ENCODE measurements around the gene IER2. TPM values are rescaled to one million over a fixed set of nuclear protein-coding genes. Genes with fewer than 3 reads are reported as not detected.
"Not testable (repeated sequence)": the region's sequence is repeated elsewhere in the genome, so short reads cannot be mapped to it uniquely, and the experiment has no call there.

The IER2 gene
- total RNA-seq, 2 donors from 2014 or later = 85.9 to 140 TPM

DNA sequence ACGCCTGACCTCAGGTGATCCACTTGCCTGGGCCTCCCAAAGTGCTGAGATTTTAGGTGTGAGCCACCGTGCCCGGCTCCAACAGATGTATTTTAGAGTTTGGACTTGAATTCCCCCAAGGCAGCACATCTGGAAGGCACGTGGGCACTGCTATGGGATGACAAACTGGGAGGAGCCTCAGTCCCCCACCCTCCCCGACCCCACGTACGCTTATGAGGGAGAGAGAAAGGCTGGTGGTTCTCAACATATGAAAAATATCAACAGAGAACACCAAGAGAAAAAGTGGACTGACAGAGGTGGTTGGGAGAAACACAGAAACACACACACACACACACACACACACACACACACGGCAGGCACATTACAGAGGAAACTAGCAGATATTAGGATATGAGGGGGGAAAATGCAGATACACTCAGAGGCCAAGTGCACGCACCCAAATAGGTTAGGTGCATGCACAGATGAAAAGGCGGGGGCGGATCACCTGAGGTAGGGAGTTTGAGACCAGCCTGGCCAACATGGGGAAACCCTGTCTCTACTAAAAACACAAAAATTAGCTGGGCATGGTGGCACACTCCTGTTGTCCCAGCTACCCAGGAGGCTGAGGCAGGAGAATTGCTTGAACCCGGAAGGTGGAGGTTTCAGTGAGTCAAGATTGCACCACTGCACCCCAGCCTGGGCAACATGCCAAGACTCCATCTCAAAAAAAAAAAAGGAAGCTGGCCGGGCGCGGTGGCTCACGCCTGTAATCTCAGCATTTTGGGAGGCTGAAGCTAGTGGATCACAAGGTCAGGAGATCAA, 3.2 kb upstream of the IER2 start:
- Mint-ChIP-seq H3K4me3 (no peak overlapping the region), H3K27me3 (no peaks in the 10 kb centered on the region), H3K27ac (no peak overlapping the region), H3K36me3 (ENCODE audit: low read depth) (peaks cover 37% of the 10 kb centered on the region), H3K9me3 (no peaks in the 10 kb centered on the region), H3K4me1 (peaks cover 12% of the 10 kb centered on the region)
- no peak for ATAC-seq (replicated peaks)

GRCh38 chr19:13149173-13149627, 1.0 kb upstream of the IER2 start:
- H3K36me3 Mint-ChIP-seq (ENCODE audit: low read depth) = peaks cover 53% of the 10 kb centered on the region
- H3K4me3 Mint-ChIP-seq = peak overlapping the region; percentile 99
- not testable (repeated sequence) for H3K27me3 Mint-ChIP-seq; H3K9me3 Mint-ChIP-seq; ATAC-seq (replicated peaks)
- peaks cover 10% of the 10 kb centered on the region for H3K4me1 Mint-ChIP-seq
- H3K27ac Mint-ChIP-seq = peak overlapping the region; percentile 41

DNA sequence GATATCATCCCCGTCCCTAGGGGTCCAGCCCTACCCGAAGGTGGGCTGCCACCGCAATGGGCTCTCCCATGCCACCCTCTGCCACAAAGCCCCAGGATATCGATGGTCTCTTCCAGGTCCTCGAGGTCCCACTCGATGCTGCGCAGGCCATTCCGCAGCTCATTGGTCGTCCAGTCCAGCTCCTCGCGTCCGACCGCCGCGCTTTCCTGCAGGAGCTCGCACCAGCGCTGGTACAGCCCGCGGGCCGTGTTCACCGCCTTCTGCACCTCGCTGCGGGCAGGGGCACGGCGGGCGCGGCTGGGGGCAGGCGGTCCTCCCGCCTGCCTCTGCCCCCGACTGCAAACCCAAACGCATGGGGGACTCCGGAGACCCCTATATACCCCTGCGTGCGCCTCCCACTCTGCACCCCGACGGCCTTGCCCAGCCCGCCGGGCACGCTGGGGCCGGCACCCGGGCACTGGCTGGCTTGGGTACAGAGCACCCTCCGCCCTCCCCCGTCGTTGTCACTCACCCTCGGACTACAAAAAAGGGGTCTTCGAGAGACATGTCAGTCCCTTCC, 504 bp upstream of the IER2 start:
- ATAC-seq (replicated peaks) = no peak
- Mint-ChIP-seq H3K9me3 (no peaks in the 10 kb centered on the region), H3K27ac (peak overlapping the region; percentile 99), H3K27me3 (no peaks in the 10 kb centered on the region), H3K4me3 (peak overlapping the region; percentile 99), H3K4me1 (peaks cover 10% of the 10 kb centered on the region), H3K36me3 (ENCODE audit: low read depth) (peaks cover 57% of the 10 kb centered on the region)

DNA sequence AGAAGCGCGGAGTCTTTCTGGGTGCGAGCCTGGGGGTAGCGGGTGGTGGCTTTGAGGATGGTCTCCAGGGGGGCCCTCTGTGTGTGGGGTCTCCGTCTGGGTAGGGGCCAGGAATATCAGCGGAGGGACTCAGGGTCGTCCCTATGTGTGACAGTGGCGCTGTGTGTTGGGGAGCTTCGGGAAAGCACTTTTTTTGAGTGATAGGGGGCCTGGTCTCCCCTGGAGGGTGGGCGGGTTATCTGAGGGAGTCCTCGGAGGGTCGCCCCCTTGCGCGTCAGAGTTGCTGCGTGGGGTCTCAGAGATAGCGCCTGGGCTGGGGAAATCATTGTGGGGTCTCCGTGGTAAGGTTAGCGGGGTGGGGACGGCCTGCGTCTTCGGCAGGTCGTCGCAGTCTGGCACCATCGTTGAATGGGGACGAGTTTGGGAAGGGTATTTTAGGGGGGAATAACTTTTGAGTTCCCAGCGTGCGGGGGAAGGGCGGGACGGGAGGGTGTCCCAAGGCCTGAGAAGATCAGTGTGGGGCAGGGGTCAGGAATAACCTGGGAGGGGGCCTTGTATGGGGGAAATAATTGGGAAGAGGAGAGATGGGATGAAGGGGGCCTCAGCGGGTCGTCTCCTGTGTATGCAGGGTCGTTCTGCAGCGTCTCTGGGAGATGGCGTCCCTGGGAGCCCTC, 857 bp downstream of the IER2 start:
- H3K27me3 Mint-ChIP-seq = no peaks in the 10 kb centered on the region

GRCh38 chr19:13151605-13152355, 1.6 kb downstream of the IER2 start:
- ATAC-seq (replicated peaks) = peak; percentile 62
- H3K4me3 Mint-ChIP-seq = peak overlapping the region; percentile 99
- H3K9me3 Mint-ChIP-seq = no peaks in the 10 kb centered on the region
- H3K27me3 Mint-ChIP-seq = no peaks in the 10 kb centered on the region
- H3K27ac Mint-ChIP-seq = peak overlapping the region; percentile 99
- H3K36me3 Mint-ChIP-seq (ENCODE audit: low read depth) = peaks cover 70% of the 10 kb centered on the region
- H3K4me1 Mint-ChIP-seq = peaks cover 15% of the 10 kb centered on the region

More for the DNA sequence above, 857 bp downstream of the IER2 start:
- peak overlapping the region; percentile 99 for H3K27ac Mint-ChIP-seq
- peak overlapping the region; percentile 99 for H3K4me3 Mint-ChIP-seq
- peaks cover 70% of the 10 kb centered on the region for H3K36me3 Mint-ChIP-seq (ENCODE audit: low read depth)
- peaks cover 10% of the 10 kb centered on the region for H3K4me1 Mint-ChIP-seq
- H3K9me3 Mint-ChIP-seq = no peaks in the 10 kb centered on the region
- peak; percentile 7 for ATAC-seq (replicated peaks)

DNA sequence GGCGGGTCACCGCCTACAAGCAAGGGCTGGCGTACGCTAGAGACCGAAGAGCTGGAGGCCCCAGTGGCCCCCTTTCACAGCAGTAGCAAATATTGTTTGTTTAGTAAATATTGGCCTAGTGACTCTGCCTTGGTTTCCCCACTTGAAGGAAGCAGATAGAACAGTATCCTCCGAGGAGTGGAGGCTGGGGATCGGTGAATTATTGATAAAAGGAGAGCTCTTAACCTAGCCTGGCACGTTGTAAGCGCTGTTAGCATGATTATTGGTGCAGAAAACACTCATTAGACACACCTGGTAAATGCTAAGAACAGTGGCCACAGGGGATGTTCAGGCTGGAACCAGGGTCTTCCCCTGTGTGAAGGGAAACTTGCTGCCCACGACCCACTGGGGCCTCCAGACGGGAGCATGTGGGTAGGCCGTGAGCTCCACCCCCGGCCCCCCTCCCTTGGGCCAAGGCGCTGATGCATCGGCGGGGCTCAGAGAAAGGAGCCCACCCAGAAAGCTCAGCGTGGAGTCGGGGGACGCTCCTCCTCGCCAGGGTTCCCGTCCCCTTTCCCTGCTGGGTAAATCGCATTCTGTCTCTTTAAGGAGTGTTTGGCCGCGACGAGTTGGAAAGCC, 2.3 kb downstream of the IER2 start:
- H3K4me1 Mint-ChIP-seq = peaks cover 14% of the 10 kb centered on the region
- peak overlapping the region; percentile 99 for H3K27ac Mint-ChIP-seq
- peak; percentile 31 for ATAC-seq (replicated peaks)

DNA sequence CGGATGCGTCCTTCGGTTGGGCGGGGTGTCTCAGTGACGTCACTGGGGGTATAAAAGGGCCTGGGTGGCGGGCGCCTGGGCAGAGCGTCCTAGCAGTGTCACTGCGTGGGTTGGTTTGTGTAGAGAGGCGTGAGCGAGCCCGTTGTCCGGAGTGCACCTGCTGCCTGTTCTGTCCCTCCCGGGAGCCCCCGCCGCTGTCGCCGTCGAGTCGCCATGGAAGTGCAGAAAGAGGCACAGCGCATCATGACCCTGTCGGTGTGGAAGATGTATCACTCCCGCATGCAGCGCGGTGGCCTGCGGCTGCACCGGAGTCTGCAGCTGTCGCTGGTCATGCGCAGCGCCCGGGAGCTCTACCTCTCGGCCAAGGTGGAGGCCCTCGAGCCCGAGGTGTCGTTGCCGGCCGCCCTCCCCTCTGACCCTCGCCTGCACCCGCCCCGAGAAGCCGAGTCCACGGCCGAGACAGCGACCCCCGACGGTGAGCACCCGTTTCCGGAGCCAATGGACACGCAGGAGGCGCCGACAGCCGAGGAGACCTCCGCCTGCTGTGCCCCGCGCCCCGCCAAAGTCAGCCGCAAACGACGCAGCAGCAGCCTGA, 2.9 kb downstream of the IER2 start:
- Mint-ChIP-seq H3K4me3 (peak overlapping the region; percentile 99), H3K9me3 (no peaks in the 10 kb centered on the region), H3K36me3 (ENCODE audit: low read depth) (peaks cover 65% of the 10 kb centered on the region), H3K4me1 (peaks cover 17% of the 10 kb centered on the region), H3K27ac (peak overlapping the region; percentile 99), H3K27me3 (no peaks in the 10 kb centered on the region)
- ATAC-seq (replicated peaks) = peak; percentile 41

More for the DNA sequence above, 2.3 kb downstream of the IER2 start:
- peak overlapping the region; percentile 99 for H3K4me3 Mint-ChIP-seq
- H3K36me3 Mint-ChIP-seq (ENCODE audit: low read depth) = peaks cover 65% of the 10 kb centered on the region
- no peaks in the 10 kb centered on the region for H3K27me3 Mint-ChIP-seq
- no peaks in the 10 kb centered on the region for H3K9me3 Mint-ChIP-seq

- no peak for ATAC-seq (replicated peaks)
- Mint-ChIP-seq H3K27ac (peak overlapping the region; percentile 99), H3K9me3 (no peaks in the 10 kb centered on the region), H3K27me3 (no peaks in the 10 kb centered on the region), H3K36me3 (ENCODE audit: low read depth) (peaks cover 65% of the 10 kb centered on the region), H3K4me3 (peak overlapping the region; percentile 99), H3K4me1 (peaks cover 17% of the 10 kb centered on the region)
These were observed 3.5 kb downstream of the IER2 start for GRCh38 chr19:13153569-13154240.

DNA sequence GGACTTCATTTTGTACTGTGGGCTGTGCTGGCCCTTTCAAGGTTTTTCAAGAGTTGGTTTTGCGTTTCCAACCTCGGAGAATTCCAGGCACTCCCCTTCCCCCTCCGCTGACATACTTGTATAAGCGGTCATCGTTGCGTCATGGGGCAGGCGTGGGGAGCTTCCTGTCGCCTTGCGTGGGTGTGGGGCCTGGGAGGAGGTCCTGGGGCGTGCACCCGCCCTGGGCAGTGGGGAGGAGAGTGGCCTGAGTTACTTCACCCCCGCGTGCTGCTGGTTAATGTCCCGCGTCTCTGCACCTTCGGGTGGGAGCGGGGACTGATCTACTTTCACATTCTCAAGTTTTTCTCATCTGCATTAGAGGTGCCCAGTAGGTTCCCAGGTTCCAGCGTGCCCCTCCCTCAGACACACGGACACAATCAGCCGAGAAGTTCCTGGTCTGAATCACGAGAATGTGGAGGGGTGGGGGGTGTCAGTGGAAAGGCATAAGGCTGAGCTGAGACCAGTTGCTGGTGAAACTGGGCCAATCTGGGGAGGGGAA, 4.1 kb downstream of the IER2 start:
- H3K27me3 Mint-ChIP-seq = no peaks in the 10 kb centered on the region
- ATAC-seq (replicated peaks) = no peak

DNA sequence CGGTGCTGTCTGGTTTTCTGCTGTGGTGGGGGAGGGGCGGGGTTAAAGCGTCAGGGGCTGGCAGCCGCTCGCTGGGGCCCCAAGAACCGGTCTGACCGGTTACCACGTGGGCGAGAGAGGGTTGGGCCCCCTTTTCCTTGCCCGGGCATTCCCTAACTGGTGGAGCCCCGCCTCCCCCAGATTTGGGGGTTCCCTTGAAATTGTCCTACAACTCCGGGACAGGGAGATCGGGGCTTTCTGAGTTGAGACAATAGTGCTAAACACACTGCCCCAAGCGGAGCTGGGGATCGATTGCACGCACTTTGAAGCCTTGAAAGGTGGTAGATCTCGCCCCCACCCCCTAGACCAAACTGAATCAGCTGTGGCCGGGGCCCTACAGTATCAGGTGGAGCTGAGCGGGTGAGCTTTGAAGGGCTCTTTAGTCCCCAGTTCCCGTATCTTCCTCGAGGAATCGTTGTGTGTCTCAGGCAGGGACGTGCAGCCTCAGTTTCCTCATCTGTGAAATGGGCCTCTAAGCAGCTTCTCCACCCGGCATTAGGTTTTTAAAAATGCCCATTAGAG, 4.8 kb downstream of the IER2 start:
- H3K9me3 Mint-ChIP-seq = no peaks in the 10 kb centered on the region
- ATAC-seq (replicated peaks) = peak; percentile 37
- H3K4me1 Mint-ChIP-seq = peaks cover 12% of the 10 kb centered on the region
- no peaks in the 10 kb centered on the region for H3K27me3 Mint-ChIP-seq
- H3K36me3 Mint-ChIP-seq (ENCODE audit: low read depth) = peaks cover 64% of the 10 kb centered on the region
- peak overlapping the region; percentile 99 for H3K4me3 Mint-ChIP-seq
- peak overlapping the region; percentile 99 for H3K27ac Mint-ChIP-seq

More for the DNA sequence above, 4.1 kb downstream of the IER2 start:
- no peaks in the 10 kb centered on the region for H3K9me3 Mint-ChIP-seq
- peak overlapping the region; percentile 99 for H3K27ac Mint-ChIP-seq
- peaks cover 65% of the 10 kb centered on the region for H3K36me3 Mint-ChIP-seq (ENCODE audit: low read depth)
- peak overlapping the region; percentile 99 for H3K4me3 Mint-ChIP-seq
- H3K4me1 Mint-ChIP-seq = peaks cover 15% of the 10 kb centered on the region

GRCh38 chr19:13155472-13156359, 5.5 kb downstream of the IER2 start:
- peaks cover 12% of the 10 kb centered on the region for H3K4me1 Mint-ChIP-seq
- no peaks in the 10 kb centered on the region for H3K27me3 Mint-ChIP-seq
- ATAC-seq (replicated peaks) = no peak
- peaks cover 57% of the 10 kb centered on the region for H3K36me3 Mint-ChIP-seq (ENCODE audit: low read depth)
- H3K27ac Mint-ChIP-seq = peak overlapping the region; percentile 99
- no peaks in the 10 kb centered on the region for H3K9me3 Mint-ChIP-seq
- peak overlapping the region; percentile 99 for H3K4me3 Mint-ChIP-seq

DNA sequence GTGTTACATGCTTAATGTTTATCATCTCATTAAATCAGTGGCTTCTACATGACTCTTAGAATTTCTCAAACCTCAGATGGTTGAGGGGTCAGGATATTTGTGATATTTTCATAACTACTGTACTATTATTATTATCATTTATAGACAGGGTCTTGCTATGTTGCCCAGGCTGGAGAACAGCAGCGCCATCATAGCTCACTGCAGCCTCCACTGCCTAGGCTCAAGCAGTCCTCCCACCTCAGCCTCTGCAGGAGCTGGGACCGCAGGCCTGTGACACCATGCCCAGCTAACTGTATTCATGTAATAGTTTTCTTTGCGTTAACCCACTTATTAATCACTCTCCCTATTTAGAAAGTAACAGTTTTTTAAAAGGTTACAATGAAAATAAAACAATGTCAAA, 9.5 kb downstream of the IER2 start:
- no peaks in the 10 kb centered on the region for H3K27me3 Mint-ChIP-seq
- H3K4me3 Mint-ChIP-seq = no peak overlapping the region
- peak overlapping the region; percentile 63 for H3K27ac Mint-ChIP-seq
- no peak for ATAC-seq (replicated peaks)
- peaks cover 24% of the 10 kb centered on the region for H3K4me1 Mint-ChIP-seq
- no peaks in the 10 kb centered on the region for H3K9me3 Mint-ChIP-seq
- H3K36me3 Mint-ChIP-seq (ENCODE audit: low read depth) = peaks cover 20% of the 10 kb centered on the region
